Endodermal cell (in vitro differentiated cells): ENCODE results near the gene ZNF846. TPM values are rescaled to one million over a fixed set of nuclear protein-coding genes. Genes with fewer than 3 reads are reported as not detected.

Experiments used
- DNase-seq: peaks from one replicate; pipeline ENCODE4 v3.0.0-alpha.2; 2017
- H3K27ac ChIP-seq: 2 replicates; pipeline ENCODE4 v1.5.1; 2013; ENCODE audit warnings: mild to moderate bottlenecking, low read depth, low read length, moderate library complexity
- H3K27me3 ChIP-seq: 2 replicates; pipeline ENCODE4 v1.6.1; 2013; ENCODE audit warnings: mild to moderate bottlenecking, low read length, moderate library complexity; ENCODE audit not compliant: insufficient read depth, control insufficient read depth, poor library complexity, severe bottlenecking
- H3K36me3 ChIP-seq: 2 replicates; pipeline ENCODE4 v1.7.0; 2013; ENCODE audit warnings: mild to moderate bottlenecking, low read length, moderate library complexity; ENCODE audit not compliant: control insufficient read depth, insufficient read depth
- H3K4me1 ChIP-seq: one replicate; pipeline ENCODE4 v1.7.0; 2013; ENCODE audit warnings: low read length; ENCODE audit not compliant: control insufficient read depth, insufficient read depth
- H3K4me3 ChIP-seq: 2 replicates; pipeline ENCODE4 v1.5.1; 2013; ENCODE audit warnings: mild to moderate bottlenecking, low read length, moderate library complexity
- H3K9ac ChIP-seq: 2 replicates; pipeline ENCODE4 v1.6.1; 2013; ENCODE audit warnings: mild to moderate bottlenecking, low read length, moderate library complexity; ENCODE audit not compliant: poor library complexity, severe bottlenecking; ENCODE audit errors: extremely low read depth
- H3K9me3 ChIP-seq: 2 replicates; pipeline ENCODE4 v1.6.1; 2013; ENCODE audit warnings: mild to moderate bottlenecking, low read length, moderate library complexity; ENCODE audit not compliant: control insufficient read depth
- H3K27ac Mint-ChIP-seq: 2 replicates; pipeline ENCODE4 v1.8.0; 2020; ENCODE audit warnings: mixed read lengths
- H3K27me3 Mint-ChIP-seq: 2 replicates; pipeline ENCODE4 v1.8.0; 2021; ENCODE audit warnings: mild to moderate bottlenecking, mixed read lengths; ENCODE audit not compliant: insufficient read depth
- H3K36me3 Mint-ChIP-seq: 2 replicates; pipeline ENCODE4 v1.8.0; 2020; ENCODE audit warnings: low read depth, mixed read lengths
- H3K4me1 Mint-ChIP-seq: 2 replicates; pipeline ENCODE4 v1.8.0; 2020; ENCODE audit warnings: mixed read lengths
- H3K4me3 Mint-ChIP-seq: 2 replicates; pipeline ENCODE4 v1.8.0; 2020; ENCODE audit warnings: mild to moderate bottlenecking, moderate library complexity, mixed read lengths
- H3K9me3 Mint-ChIP-seq: 2 replicates; pipeline ENCODE4 v1.8.0; 2020; ENCODE audit warnings: mild to moderate bottlenecking, mixed read lengths
- WGBS, 2 experiments: methylation state at CpG; one replicate each; pipeline versions ENCODE4 v1.1.5 to v1.1.7; 2013; ENCODE audit warnings: missing lambda C conversion rate in 2 of 2, mixed read lengths in 1 of 2; ENCODE audit not compliant: insufficient coverage in 1 of 2, insufficient read length in 1 of 2; 5-methylcytosine and 5-hydroxymethylcytosine counted together
- total RNA-seq, 2 donors: library from RNA; stranded (reverse); fragmentation: NEBNext Ultra II Directional in 1 of 2; extraction: Animal tissue kit (Norgen Biotek cat#: 25700) in 1 of 2; gene quantifications; 2 replicates in 1 of 2; 3 replicates in 1 of 2; pipeline ENCODE4 v1.2.1, GENCODE V29; 2021
- TF ChIP-seq, protein P1 (sequence below): fragments of 200-600 bp; sonication (generic); conservative IDR thresholded peaks from 2 replicates; pipeline ENCODE4 v1.5.0; 2021; ENCODE audit warnings: antibody characterized with exemption, mild to moderate bottlenecking

The ZNF846 gene
- total RNA-seq, 2 donors from 2014 or later = 12.3 to 23.6 TPM

DNA sequence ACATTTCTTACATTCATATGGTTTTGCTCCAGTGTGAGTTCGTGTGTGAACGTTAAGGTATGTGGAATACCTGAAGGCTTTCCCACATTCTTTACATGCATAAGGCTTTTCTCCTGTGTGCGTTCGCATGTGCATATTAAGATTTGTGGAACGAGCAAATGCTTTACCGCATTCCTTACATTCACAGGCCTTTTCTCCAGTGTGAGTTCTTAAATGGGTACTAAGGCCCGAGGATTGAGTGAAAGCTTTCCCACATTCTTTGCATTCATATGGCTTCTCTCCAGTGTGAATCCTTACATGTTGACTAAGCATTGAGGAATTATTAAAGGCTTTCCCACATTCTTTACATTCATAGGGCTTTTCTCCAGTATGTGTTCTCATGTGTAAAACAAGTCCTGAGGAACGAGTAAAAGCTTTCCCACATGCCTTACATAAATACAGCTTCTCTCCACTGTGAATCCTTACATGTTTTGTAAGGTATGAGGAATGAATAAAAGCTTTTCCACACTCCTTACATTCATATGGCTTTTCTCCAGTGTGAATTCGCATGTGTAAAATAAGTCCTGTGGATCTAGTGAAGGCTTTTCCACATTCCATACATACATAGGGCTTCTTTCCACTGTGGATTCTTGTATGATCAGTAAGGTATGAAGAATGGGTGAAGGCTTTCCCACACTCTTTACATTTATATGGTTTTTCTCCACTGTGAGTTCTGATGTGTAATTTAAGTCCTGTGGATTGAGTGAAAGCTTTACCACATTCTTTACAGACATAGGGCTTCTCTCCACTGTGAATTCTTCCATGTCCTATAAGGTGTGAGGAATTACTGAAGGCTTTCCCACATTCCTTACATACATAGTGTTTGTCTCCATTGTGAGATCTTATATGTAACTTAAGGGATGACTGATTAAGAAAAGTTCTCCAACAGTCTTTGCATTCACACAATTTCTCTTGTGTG, 10.7 kb downstream of the ZNF846 start:
- Histone ChIP-seq H3K4me1 (no peaks in the 10 kb centered on the region), H3K9ac (no peak overlapping the region), H3K27me3 (no peaks in the 10 kb centered on the region), H3K9me3 (peaks cover 90% of the 10 kb centered on the region), H3K27ac (no peak overlapping the region), H3K36me3 (peaks cover 62% of the 10 kb centered on the region), H3K4me3 (peak overlapping the region; percentile 59)
- Mint-ChIP-seq H3K9me3 (peaks cover 94% of the 10 kb centered on the region), H3K27me3 (peaks cover 1% of the 10 kb centered on the region), H3K4me1 (no peaks in the 10 kb centered on the region), H3K27ac (no peak overlapping the region), H3K36me3 (peaks cover 75% of the 10 kb centered on the region), H3K4me3 (no peak overlapping the region)
- TF ChIP-seq, protein P1, sequence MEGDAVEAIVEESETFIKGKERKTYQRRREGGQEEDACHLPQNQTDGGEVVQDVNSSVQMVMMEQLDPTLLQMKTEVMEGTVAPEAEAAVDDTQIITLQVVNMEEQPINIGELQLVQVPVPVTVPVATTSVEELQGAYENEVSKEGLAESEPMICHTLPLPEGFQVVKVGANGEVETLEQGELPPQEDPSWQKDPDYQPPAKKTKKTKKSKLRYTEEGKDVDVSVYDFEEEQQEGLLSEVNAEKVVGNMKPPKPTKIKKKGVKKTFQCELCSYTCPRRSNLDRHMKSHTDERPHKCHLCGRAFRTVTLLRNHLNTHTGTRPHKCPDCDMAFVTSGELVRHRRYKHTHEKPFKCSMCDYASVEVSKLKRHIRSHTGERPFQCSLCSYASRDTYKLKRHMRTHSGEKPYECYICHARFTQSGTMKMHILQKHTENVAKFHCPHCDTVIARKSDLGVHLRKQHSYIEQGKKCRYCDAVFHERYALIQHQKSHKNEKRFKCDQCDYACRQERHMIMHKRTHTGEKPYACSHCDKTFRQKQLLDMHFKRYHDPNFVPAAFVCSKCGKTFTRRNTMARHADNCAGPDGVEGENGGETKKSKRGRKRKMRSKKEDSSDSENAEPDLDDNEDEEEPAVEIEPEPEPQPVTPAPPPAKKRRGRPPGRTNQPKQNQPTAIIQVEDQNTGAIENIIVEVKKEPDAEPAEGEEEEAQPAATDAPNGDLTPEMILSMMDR = no peak
- no peak for DNase-seq
- WGBS, 2 experiments = 91 to 96% methylated on average over 4 to 7 of the region's 9 CpGs

DNA sequence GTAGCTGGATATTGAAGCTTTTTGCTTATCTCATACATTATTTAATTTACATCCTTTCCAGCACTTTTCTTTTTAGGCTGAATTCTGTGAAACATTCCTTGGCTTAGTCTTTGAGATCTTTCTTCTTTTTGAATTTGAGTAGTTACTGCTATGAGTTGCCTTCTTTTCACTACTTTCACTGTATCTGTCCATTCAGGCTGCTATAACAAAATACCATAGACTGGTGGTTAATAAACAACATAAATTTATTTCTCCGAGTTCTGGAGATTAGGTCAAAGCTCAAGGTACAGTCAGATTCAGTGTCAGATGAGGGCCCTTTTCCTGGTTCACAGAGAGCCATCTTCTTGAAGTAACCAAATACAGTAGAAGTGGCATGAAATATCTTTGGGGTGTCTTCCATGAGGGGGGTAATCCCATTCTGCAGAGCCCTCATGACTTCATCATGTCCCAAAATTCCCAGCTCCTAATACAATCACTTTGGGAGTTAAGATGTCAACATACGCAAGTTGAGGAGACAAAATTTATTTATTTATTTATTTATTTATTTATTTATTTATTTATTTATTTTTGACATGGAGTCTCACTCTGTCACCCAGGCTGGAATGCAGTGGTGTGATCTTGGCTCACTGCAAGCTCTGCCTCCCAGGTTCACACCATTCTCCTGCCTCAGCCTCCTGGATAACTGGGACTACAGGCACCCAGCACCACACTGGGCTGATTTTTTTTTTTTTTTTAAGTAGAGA, 15.7 kb downstream of the ZNF846 start:
- Histone ChIP-seq H3K4me1 (no peaks in the 10 kb centered on the region), H3K27me3 (no peaks in the 10 kb centered on the region), H3K27ac (no peak overlapping the region), H3K9ac (no peak overlapping the region), H3K4me3 (no peak overlapping the region), H3K9me3 (peaks cover 59% of the 10 kb centered on the region), H3K36me3 (peaks cover 19% of the 10 kb centered on the region)
- DNase-seq = no peak
- Mint-ChIP-seq H3K4me3 (no peak overlapping the region), H3K27me3 (peaks cover 1% of the 10 kb centered on the region), H3K4me1 (no peaks in the 10 kb centered on the region), H3K36me3 (peaks cover 36% of the 10 kb centered on the region), H3K9me3 (peaks cover 50% of the 10 kb centered on the region), H3K27ac (no peak overlapping the region)
- 89 to 100% methylated on average over 1 of the region's 2 CpGs for WGBS, 2 experiments
- TF ChIP-seq, protein P1 = no peak

DNA sequence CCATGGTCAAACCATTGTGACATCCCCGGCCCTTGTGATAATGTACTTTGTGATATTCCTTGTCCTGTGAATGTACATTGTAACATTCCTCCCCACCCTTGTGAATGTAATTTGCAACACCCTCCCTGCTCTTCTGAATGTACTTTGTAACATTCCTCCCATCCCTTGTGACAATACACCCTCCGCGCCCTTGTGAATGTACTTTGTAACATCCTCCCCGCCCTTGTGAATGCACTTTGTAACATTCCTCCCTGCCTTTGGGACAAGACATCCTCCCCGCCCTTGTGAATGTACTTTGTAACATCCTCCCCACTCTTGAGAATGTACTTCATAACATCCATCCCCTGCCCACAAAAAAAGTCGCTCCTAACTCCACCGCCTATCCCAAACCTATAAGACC, 17.1 kb downstream of the ZNF846 start:
- Mint-ChIP-seq H3K27me3 (peaks cover 1% of the 10 kb centered on the region), H3K27ac (no peak overlapping the region), H3K9me3 (peaks cover 35% of the 10 kb centered on the region), H3K36me3 (peaks cover 25% of the 10 kb centered on the region), H3K4me3 (no peak overlapping the region), H3K4me1 (no peaks in the 10 kb centered on the region)
- TF ChIP-seq, protein P1 = no peak
- DNase-seq = no peak
- H3K4me1 ChIP-seq = no peaks in the 10 kb centered on the region
- H3K27me3 ChIP-seq = no peaks in the 10 kb centered on the region
- H3K9ac ChIP-seq = no peak overlapping the region
- H3K9me3 ChIP-seq = peaks cover 44% of the 10 kb centered on the region
- 89 to 93% methylated on average over 6 to 7 of the region's 7 CpGs for WGBS, 2 experiments
- H3K36me3 ChIP-seq = peaks cover 5% of the 10 kb centered on the region
- H3K27ac ChIP-seq = no peak overlapping the region
- no peak overlapping the region for H3K4me3 ChIP-seq
